Testis (tissue), 3 donors: ENCODE measurements around the gene CD8B. TPM values are rescaled to one million over a fixed set of nuclear protein-coding genes. Genes with fewer than 3 reads are reported as not detected.

Source experiments
- DNase-seq: peaks from one replicate; pipeline ENCODE4 v3.0.0-alpha.2; 2019
- H3K27ac ChIP-seq, 2 donors: fragments of 200-600 bp; sonication (generic); one replicate each; pipeline ENCODE4 v1.5.1; 2019
- H3K27me3 ChIP-seq: fragments of 200-600 bp; sonication (generic); one replicate; pipeline ENCODE4 v1.5.1; 2019
- H3K36me3 ChIP-seq: fragments of 200-600 bp; sonication (generic); one replicate; pipeline ENCODE4 v1.5.1; 2017; ENCODE audit warnings: low read depth; ENCODE audit errors: missing control alignments
- H3K4me1 ChIP-seq: fragments of 200-600 bp; sonication (generic); one replicate; pipeline ENCODE4 v1.5.1; 2019
- H3K4me3 ChIP-seq, 2 donors: fragments of 200-600 bp; sonication (generic); one replicate each; pipeline ENCODE4 v1.5.1; 2017 to 2019
- H3K9me3 ChIP-seq: fragments of 200-600 bp; sonication (generic); one replicate; pipeline ENCODE4 v1.5.1; 2017
- CTCF ChIP-seq, 3 experiments: fragments of 450-650 bp in 2 of 3; fragments of 200-600 bp in 1 of 3; sonication (generic) in 1 of 3; IDR thresholded peaks; one replicate each; pipeline ENCODE4 v1.5.1; 2016 to 2019; ENCODE audit warnings: antibody characterized with exemption in 3 of 3, mild to moderate bottlenecking in 2 of 3, moderate library complexity in 1 of 3
- POLR2A ChIP-seq: fragments of 450-650 bp; IDR thresholded peaks from one replicate; pipeline ENCODE4 v1.6.1; 2017; ENCODE audit warnings: antibody characterized with exemption, mild to moderate bottlenecking, moderate library complexity
- WGBS, 2 donors: methylation state at CpG; one replicate each; pipeline ENCODE4 v1.1.5; 2018; 5-methylcytosine and 5-hydroxymethylcytosine counted together
- intact Hi-C: fragments of 100-400 bp; cut with DNase I; formaldehyde crosslinking; loops from one replicate; pipeline ENCODE4 v1.15.1; 2023; ENCODE audit warnings: low total_unique reads
- polyA plus RNA-seq: library from polyadenylated mRNA; stranded (reverse); fragments of 350-450 nt; fragmentation: Illumina TruSeq; extraction: RNeasy Lipid Tissue Mini Kit (QIAGEN cat#74804); gene quantifications from one replicate; pipeline ENCODE4 v1.2.3, GENCODE V29; 2014; ENCODE audit warnings: low read depth, low replicate concordance; ENCODE audit not compliant: insufficient read depth
- total RNA-seq, 2 donors: library from RNA; depleted of rRNA; stranded (reverse); fragments of >200 nt; gene quantifications; one replicate each; pipeline ENCODE4 v1.2.3, GENCODE V29; 2016

The CD8B gene
- total and polyA plus RNA-seq, 3 donors from 2014 or later, result 0.43 to 2.2 TPM; not detected in 1

GRCh38 chr2:86783615-86784339 is 77.9 kb downstream of the CD8B start:
- peaks cover 11% of the 10 kb centered on the region for H3K4me1 ChIP-seq
- no peak overlapping the region for H3K4me3 ChIP-seq
- no peaks in the 10 kb centered on the region for H3K36me3 ChIP-seq
- intact Hi-C loops, result no loop called here
- H3K27me3 ChIP-seq, result no peaks in the 10 kb centered on the region
- no peaks in the 10 kb centered on the region for H3K9me3 ChIP-seq
- no peak for TF ChIP-seq CTCF (IDR thresholded peaks at IDR 0.05)
- TF ChIP-seq POLR2A, result no peak
- H3K27ac ChIP-seq, result no peak overlapping the region
- WGBS, 2 donors, result 76 to 83% methylated on average over 8 of the region's 8 CpGs
- no peak for DNase-seq

- H3K9me3 ChIP-seq, result no peaks in the 10 kb centered on the region
- intact Hi-C loops, result no loop called here
- H3K4me3 ChIP-seq, result no peak overlapping the region
- DNase-seq, result no peak
- H3K36me3 ChIP-seq, result no peaks in the 10 kb centered on the region
- 87 to 94% methylated on average over 7 of the region's 7 CpGs for WGBS, 2 donors
- H3K4me1 ChIP-seq, result peaks cover 1% of the 10 kb centered on the region
- H3K27me3 ChIP-seq, result no peaks in the 10 kb centered on the region
- H3K27ac ChIP-seq, result no peak overlapping the region
- TF ChIP-seq CTCF (IDR thresholded peaks at IDR 0.05), result no peak
Measured at GRCh38 chr2:86782748-86783147, 78.9 kb downstream of the CD8B start.

GRCh38 chr2:86781363-86781762 is 80.3 kb downstream of the CD8B start:
- Histone ChIP-seq H3K4me3 (no peak overlapping the region), H3K27me3 (no peaks in the 10 kb centered on the region), H3K4me1 (no peaks in the 10 kb centered on the region), H3K36me3 (no peaks in the 10 kb centered on the region), H3K27ac (no peak overlapping the region), H3K9me3 (no peaks in the 10 kb centered on the region)
- 74 to 85% methylated on average over 8 to 9 of the region's 9 CpGs for WGBS, 2 donors
- intact Hi-C loops, result no loop called here
- TF ChIP-seq POLR2A, result no peak
- TF ChIP-seq CTCF (IDR thresholded peaks at IDR 0.05), result no peak
- DNase-seq, result no peak

- H3K36me3 ChIP-seq, result no peaks in the 10 kb centered on the region
- no peak overlapping the region for H3K27ac ChIP-seq
- 66 to 81% methylated on average over 3 of the region's 3 CpGs for WGBS, 2 donors
- no peaks in the 10 kb centered on the region for H3K4me1 ChIP-seq
- TF ChIP-seq CTCF (IDR thresholded peaks at IDR 0.05) (no peak), POLR2A (no peak)
- H3K4me3 ChIP-seq, result no peak overlapping the region
- intact Hi-C loops, result no loop called here
- no peaks in the 10 kb centered on the region for H3K27me3 ChIP-seq
- H3K9me3 ChIP-seq, result no peaks in the 10 kb centered on the region
- no peak for DNase-seq
Measured at GRCh38 chr2:86779971-86780370, 81.7 kb downstream of the CD8B start.

GRCh38 chr2:86778957-86779356 is 82.7 kb downstream of the CD8B start:
- no peaks in the 10 kb centered on the region for H3K4me1 ChIP-seq
- H3K36me3 ChIP-seq, result no peaks in the 10 kb centered on the region
- 30 to 40% methylated on average over 2 of the region's 2 CpGs for WGBS, 2 donors
- TF ChIP-seq CTCF (IDR thresholded peaks at IDR 0.05), result no peak
- TF ChIP-seq POLR2A, result no peak
- no peaks in the 10 kb centered on the region for H3K9me3 ChIP-seq
- H3K27ac ChIP-seq, result no peak overlapping the region
- intact Hi-C loops, result no loop called here
- H3K27me3 ChIP-seq, result no peaks in the 10 kb centered on the region
- no peak overlapping the region for H3K4me3 ChIP-seq
- DNase-seq, result no peak
